Vagina (tissue), 2 donors: Measurements from ENCODE around the gene RBPJL.

Experiments
- POLR2AphosphoS5 ChIP-seq, 2 donors: sonication (generic); formaldehyde crosslinking; IDR thresholded peaks; one replicate each; pipeline ENCODE4 v1.9.0; 2017; ENCODE audit warnings: antibody characterized with exemption in 2 of 2, mild to moderate bottlenecking in 2 of 2, low read depth in 1 of 2; ENCODE audit not compliant: insufficient read depth in 1 of 2
- TF ChIP-seq, protein P1 (sequence below), 3 experiments: fragments of 450-650 bp in 2 of 3; fragments of 200-600 bp in 1 of 3; sonication (generic) in 1 of 3; IDR thresholded peaks; one replicate each; pipeline ENCODE4 v1.5.1; 2017 to 2019; ENCODE audit warnings: antibody characterized with exemption in 3 of 3, mild to moderate bottlenecking in 2 of 3, moderate library complexity in 2 of 3

DNA sequence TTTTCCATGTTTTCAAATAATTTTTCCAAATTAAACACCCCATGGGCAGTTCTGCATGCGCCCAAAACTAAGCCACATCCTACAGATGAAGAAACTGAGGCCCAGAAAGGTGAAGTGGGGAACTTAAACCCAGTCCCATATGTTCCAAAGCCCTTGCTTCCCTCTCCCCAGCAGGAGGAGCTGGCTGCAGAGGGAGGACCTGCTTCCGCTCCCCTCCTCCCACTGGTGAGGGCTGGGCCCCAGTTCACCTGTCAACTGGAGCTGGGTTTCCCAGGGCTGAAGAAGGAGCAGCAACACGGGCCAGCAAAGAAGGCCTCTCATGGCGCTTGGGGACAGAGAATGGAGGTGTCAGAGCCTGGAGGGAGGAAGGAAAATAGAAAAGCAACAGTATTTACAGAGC, 1.4 kb upstream of the RBPJL start:
- TF ChIP-seq POLR2AphosphoS5 (IDR thresholded peaks at IDR 0.05; ENCODE audit: insufficient read depth in 1 of 2, low read depth in 1 of 2) = no peak
- TF ChIP-seq, protein P1, sequence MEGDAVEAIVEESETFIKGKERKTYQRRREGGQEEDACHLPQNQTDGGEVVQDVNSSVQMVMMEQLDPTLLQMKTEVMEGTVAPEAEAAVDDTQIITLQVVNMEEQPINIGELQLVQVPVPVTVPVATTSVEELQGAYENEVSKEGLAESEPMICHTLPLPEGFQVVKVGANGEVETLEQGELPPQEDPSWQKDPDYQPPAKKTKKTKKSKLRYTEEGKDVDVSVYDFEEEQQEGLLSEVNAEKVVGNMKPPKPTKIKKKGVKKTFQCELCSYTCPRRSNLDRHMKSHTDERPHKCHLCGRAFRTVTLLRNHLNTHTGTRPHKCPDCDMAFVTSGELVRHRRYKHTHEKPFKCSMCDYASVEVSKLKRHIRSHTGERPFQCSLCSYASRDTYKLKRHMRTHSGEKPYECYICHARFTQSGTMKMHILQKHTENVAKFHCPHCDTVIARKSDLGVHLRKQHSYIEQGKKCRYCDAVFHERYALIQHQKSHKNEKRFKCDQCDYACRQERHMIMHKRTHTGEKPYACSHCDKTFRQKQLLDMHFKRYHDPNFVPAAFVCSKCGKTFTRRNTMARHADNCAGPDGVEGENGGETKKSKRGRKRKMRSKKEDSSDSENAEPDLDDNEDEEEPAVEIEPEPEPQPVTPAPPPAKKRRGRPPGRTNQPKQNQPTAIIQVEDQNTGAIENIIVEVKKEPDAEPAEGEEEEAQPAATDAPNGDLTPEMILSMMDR (IDR thresholded peaks at IDR 0.05) = no peak
